Measurements from ENCODE around the gene SCFD2. TPM values are rescaled to one million over a fixed set of nuclear protein-coding genes. Genes with fewer than 3 reads are reported as not detected.

SCFD2 gene
- total and polyA plus RNA-seq, 4 donors, result 4.3 to 28.8 (median 7.4) TPM

DNA sequence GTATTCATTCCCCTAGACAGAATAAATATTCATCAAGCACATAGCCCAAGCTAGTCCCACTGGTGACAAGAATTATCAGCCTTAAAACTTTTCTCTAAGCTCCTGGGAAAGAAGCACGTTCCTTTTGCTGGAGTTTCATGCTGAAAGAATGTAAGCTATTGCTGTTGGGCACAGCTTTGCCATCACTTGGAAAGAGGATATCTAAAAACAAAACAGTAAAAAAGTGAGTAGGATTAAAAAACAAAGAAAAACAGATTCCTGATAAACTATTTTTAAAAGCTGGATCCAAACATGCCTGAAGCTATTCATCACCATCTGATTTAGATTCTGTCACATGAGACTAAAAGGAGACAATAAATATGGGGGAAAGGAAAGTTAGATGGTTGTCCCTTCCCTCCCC lies 176.8 kb downstream of the SCFD2 start:
- H3K27me3 ChIP-seq (ENCODE audit: control insufficient read depth in 4 of 4, insufficient read depth in 4 of 4, low read length in 3 of 4), result no peaks in the 10 kb centered on the region
- H3K4me1 ChIP-seq (ENCODE audit: control insufficient read depth in 4 of 4, insufficient read depth in 4 of 4, low read length in 3 of 4), result peaks cover 2 to 26% (median 21%) of the 10 kb centered on the region in 4 donors
- no peak for DNase-seq (ENCODE audit: low spot score)
- H3K4me3 ChIP-seq (ENCODE audit: low read depth in 1 of 3, low read length in 3 of 3), result no peak overlapping the region
- H3K9ac ChIP-seq (ENCODE audit: low read depth in 1 of 2, low read length in 2 of 2), result no peak overlapping the region
- H3K27ac ChIP-seq (ENCODE audit: low read depth in 1 of 2, low read length in 2 of 2), result no peak overlapping the region
- 89% methylated on average over 1 of the region's 1 CpG for WGBS
- no peak for TF ChIP-seq EGR1 (IDR thresholded peaks at IDR 0.05; ENCODE audit: low read depth in 2 of 2)
- no peak for TF ChIP-seq HNF4A (conservative IDR thresholded peaks at IDR 0.05)
- TF ChIP-seq, protein P1, sequence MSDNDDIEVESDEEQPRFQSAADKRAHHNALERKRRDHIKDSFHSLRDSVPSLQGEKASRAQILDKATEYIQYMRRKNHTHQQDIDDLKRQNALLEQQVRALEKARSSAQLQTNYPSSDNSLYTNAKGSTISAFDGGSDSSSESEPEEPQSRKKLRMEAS (IDR thresholded peaks at IDR 0.05), result no peak
- TF ChIP-seq, protein P2, sequence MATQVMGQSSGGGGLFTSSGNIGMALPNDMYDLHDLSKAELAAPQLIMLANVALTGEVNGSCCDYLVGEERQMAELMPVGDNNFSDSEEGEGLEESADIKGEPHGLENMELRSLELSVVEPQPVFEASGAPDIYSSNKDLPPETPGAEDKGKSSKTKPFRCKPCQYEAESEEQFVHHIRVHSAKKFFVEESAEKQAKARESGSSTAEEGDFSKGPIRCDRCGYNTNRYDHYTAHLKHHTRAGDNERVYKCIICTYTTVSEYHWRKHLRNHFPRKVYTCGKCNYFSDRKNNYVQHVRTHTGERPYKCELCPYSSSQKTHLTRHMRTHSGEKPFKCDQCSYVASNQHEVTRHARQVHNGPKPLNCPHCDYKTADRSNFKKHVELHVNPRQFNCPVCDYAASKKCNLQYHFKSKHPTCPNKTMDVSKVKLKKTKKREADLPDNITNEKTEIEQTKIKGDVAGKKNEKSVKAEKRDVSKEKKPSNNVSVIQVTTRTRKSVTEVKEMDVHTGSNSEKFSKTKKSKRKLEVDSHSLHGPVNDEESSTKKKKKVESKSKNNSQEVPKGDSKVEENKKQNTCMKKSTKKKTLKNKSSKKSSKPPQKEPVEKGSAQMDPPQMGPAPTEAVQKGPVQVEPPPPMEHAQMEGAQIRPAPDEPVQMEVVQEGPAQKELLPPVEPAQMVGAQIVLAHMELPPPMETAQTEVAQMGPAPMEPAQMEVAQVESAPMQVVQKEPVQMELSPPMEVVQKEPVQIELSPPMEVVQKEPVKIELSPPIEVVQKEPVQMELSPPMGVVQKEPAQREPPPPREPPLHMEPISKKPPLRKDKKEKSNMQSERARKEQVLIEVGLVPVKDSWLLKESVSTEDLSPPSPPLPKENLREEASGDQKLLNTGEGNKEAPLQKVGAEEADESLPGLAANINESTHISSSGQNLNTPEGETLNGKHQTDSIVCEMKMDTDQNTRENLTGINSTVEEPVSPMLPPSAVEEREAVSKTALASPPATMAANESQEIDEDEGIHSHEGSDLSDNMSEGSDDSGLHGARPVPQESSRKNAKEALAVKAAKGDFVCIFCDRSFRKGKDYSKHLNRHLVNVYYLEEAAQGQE (IDR thresholded peaks at IDR 0.05), result no peak
- H3K36me3 ChIP-seq (ENCODE audit: control insufficient read depth in 4 of 4, insufficient read depth in 3 of 4, low read depth in 1 of 4, low read length in 3 of 4), result no peaks in the 10 kb centered on the region
- H3K9me3 ChIP-seq (ENCODE audit: control insufficient read depth in 4 of 4, low read length in 3 of 4), result no peaks in the 10 kb centered on the region

DNA sequence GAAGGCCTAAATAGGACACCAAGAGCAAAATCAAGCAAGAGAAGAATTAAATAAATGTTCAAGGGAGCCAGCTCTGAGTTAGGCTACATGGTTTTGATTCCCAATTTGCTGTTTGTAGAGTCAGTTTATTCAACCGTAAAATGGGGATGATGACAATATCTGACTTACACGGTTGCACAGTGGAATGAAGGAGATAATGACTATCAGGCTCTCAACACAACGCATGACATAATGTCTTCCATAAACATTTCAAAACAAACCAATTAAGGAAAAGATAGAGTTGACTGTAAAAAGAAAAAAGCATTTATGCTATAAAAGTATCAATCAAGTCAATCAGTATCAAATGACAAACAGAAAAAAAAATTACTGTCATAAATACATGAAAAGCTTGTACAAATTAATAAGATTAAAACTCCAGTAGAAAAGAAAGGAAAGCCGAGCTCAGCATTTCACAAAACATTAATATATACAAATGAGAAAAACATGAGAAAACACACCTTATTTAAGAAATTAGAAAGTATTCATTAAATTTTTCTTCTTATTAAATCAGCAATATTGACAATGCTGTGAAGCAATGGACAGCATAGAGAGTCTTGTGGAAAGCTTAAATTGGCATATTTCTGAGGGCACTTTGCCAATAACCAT lies 179.0 kb downstream of the SCFD2 start:
- H3K27me3 ChIP-seq (ENCODE audit: control insufficient read depth in 4 of 4, insufficient read depth in 4 of 4, low read length in 3 of 4), result no peaks in the 10 kb centered on the region
- H3K36me3 ChIP-seq (ENCODE audit: control insufficient read depth in 4 of 4, insufficient read depth in 3 of 4, low read depth in 1 of 4, low read length in 3 of 4), result no peaks in the 10 kb centered on the region
- no peak overlapping the region for H3K9ac ChIP-seq (ENCODE audit: low read depth in 1 of 2, low read length in 2 of 2)
- no peak overlapping the region for H3K4me3 ChIP-seq (ENCODE audit: low read depth in 1 of 3, low read length in 3 of 3)
- DNase-seq (ENCODE audit: low spot score), result no peak
- no peaks in the 10 kb centered on the region for H3K9me3 ChIP-seq (ENCODE audit: control insufficient read depth in 4 of 4, low read length in 3 of 4)
- 82% methylated on average over 4 of the region's 4 CpGs for WGBS
- H3K4me1 ChIP-seq (ENCODE audit: control insufficient read depth in 4 of 4, insufficient read depth in 4 of 4, low read length in 3 of 4), result peaks cover 2 to 26% (median 21%) of the 10 kb centered on the region in 4 donors
- H3K27ac ChIP-seq (ENCODE audit: low read depth in 1 of 2, low read length in 2 of 2), result no peak overlapping the region
- TF ChIP-seq, protein P3, sequence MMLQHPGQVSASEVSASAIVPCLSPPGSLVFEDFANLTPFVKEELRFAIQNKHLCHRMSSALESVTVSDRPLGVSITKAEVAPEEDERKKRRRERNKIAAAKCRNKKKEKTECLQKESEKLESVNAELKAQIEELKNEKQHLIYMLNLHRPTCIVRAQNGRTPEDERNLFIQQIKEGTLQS (IDR thresholded peaks at IDR 0.05), result no peak
- TF ChIP-seq, protein P1 (IDR thresholded peaks at IDR 0.05), result no peak
- no peak for TF ChIP-seq JUND (IDR thresholded peaks at IDR 0.05)
- TF ChIP-seq, protein P4, sequence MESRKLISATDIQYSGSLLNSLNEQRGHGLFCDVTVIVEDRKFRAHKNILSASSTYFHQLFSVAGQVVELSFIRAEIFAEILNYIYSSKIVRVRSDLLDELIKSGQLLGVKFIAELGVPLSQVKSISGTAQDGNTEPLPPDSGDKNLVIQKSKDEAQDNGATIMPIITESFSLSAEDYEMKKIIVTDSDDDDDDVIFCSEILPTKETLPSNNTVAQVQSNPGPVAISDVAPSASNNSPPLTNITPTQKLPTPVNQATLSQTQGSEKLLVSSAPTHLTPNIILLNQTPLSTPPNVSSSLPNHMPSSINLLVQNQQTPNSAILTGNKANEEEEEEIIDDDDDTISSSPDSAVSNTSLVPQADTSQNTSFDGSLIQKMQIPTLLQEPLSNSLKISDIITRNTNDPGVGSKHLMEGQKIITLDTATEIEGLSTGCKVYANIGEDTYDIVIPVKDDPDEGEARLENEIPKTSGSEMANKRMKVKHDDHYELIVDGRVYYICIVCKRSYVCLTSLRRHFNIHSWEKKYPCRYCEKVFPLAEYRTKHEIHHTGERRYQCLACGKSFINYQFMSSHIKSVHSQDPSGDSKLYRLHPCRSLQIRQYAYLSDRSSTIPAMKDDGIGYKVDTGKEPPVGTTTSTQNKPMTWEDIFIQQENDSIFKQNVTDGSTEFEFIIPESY (IDR thresholded peaks at IDR 0.05), result no peak
- TF ChIP-seq NR2F2 (IDR thresholded peaks at IDR 0.05), result no peak
- no peak for TF ChIP-seq RAD21 (IDR thresholded peaks at IDR 0.05)
- no peak for TF ChIP-seq FOXA2 (IDR thresholded peaks at IDR 0.05)
- TF ChIP-seq, protein P2 (IDR thresholded peaks at IDR 0.05), result no peak
- no peak for TF ChIP-seq HNF4G (IDR thresholded peaks at IDR 0.05)
- TF ChIP-seq TAF1 (conservative IDR thresholded peaks at IDR 0.05), result no peak
- no peak for TF ChIP-seq SP1 (IDR thresholded peaks at IDR 0.05)
